ENCODE measurements around the gene SERPINB8.
A peak's percentile ranks its signal among the peaks of the same experiment; 100 is the strongest.
"Not testable (repeated sequence)": the region's sequence is repeated elsewhere in the genome, so short reads cannot be mapped to it uniquely, and the experiment has no call there.

SERPINB8 gene, protein sequence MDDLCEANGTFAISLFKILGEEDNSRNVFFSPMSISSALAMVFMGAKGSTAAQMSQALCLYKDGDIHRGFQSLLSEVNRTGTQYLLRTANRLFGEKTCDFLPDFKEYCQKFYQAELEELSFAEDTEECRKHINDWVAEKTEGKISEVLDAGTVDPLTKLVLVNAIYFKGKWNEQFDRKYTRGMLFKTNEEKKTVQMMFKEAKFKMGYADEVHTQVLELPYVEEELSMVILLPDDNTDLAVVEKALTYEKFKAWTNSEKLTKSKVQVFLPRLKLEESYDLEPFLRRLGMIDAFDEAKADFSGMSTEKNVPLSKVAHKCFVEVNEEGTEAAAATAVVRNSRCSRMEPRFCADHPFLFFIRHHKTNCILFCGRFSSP
- total RNA-seq, result 8.4 to 10.1 (median 10.0) reads per million in 3 donors

DNA sequence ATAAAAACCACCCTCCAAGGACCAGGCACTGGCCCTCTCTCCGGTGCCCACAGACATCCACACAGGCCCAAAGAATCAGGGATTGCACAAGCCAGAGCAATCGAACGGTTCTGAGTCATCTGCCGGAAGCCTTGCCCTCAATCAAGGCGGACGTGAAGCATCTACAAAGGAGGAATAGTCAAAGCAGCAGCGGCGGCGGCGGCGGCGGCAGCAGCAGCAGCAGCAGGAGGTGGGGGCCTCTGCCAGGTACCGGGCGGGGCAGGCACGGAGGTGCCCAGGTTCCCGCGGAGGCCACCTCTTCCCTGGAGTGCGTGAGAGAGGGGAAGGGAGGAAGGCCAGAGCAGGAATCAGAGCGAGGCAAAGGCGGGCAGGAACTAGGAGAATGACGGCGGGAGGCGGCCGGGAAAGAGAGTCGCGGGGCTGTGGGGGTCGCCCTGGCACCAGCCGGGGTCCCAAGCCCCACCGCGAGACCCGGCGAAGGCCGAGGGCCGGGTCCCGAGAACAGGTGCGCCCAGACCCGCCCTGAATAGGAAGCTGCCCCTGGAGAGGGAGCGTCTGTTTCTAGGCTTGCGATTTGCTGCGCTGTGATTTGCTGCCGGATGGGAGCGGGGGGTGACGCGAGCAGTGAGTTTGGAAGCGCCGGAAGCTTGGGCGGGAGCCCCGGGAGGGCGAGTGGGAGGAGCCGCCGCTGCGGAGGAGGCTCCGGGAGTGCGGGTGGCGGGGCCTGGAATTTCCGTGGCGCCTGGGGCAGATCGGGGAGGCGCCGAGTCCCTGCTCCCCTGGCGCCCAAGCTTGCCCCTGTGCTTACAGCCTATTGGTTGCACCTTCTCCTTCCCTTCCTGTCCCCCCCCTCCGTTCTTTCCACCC, at the start of gene SERPINB8:
Gene SERPINB8 (plus strand): TSS at position 140 of the 867 bp plus-strand sequence. CDS start 8,228 bp downstream, outside the sequence.
- H3K9me3 ChIP-seq (ENCODE audit: control insufficient read depth, low read length), result no peaks in the 10 kb centered on the region
- no peaks in the 10 kb centered on the region for H3K36me3 ChIP-seq (ENCODE audit: control insufficient read depth, insufficient read depth, low read length)
- H3K4me3 ChIP-seq (ENCODE audit: insufficient read depth, low read depth, low read length, poor library complexity, severe bottlenecking), result peak within 1 kb of the TSS; percentile 91
- peak; percentile 69 to 78 (median 72) for DNase-seq
- H3K27ac ChIP-seq (ENCODE audit: insufficient read depth, low read length, poor library complexity, severe bottlenecking), result peak within 1 kb of the TSS; percentile 82
- H3K27me3 ChIP-seq (replicated peaks; ENCODE audit: control insufficient read depth, insufficient read depth, low read length, poor library complexity, severe bottlenecking), result no peaks in the 10 kb centered on the region
- peaks cover 5% of the 10 kb centered on the region for H3K4me1 ChIP-seq (ENCODE audit: control insufficient read depth, insufficient read depth, low read length, poor library complexity, severe bottlenecking)

DNA sequence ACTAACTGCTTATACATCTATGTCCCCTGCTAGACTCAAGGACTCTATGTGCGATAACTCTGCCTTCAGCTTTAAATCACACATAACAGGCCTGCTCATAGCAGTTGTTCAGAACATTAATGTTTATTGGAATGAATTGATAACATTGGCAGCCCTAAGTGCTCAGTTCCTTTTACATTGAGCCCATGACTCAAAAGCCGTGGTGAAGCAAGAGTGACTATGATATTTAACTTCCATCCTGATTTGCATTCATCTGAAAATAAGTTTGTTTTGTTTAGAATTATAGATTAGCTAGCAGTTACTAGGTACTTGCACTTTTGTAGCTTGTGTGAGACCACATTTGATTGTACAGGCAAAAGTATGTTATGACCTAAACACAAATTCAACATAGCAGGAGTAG, 47.8 kb upstream of the SERPINB8 start:
- Histone ChIP-seq H3K9me3 (ENCODE audit: control insufficient read depth, low read length) (no peaks in the 10 kb centered on the region), H3K36me3 (ENCODE audit: control insufficient read depth, insufficient read depth, low read length) (no peaks in the 10 kb centered on the region), H3K27ac (ENCODE audit: insufficient read depth, low read length, poor library complexity, severe bottlenecking) (no peak overlapping the region), H3K4me3 (ENCODE audit: insufficient read depth, low read depth, low read length, poor library complexity, severe bottlenecking) (no peak overlapping the region), H3K4me1 (ENCODE audit: control insufficient read depth, insufficient read depth, low read length, poor library complexity, severe bottlenecking) (no peaks in the 10 kb centered on the region), H3K27me3 (replicated peaks; ENCODE audit: control insufficient read depth, insufficient read depth, low read length, poor library complexity, severe bottlenecking) (peaks cover 4% of the 10 kb centered on the region)
- no peak for DNase-seq

DNA sequence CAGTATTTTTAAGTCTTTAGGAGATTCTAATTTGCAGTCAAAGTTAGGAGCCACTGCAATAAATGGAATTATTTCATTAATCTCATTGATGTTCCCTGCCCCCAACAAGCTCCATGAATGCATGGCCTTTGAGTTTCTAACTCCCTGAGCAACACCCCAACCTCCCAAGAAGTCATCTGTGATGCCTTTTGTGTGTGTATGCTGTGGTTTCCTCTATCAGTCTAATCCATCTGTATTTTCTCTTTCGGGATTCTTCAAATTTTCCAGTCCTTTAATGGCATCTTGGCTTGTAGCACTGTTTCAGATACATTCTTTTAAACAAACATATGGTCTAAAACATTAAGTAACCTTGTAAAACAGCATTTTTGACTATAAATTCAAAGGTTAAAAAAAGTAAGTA, 45.3 kb upstream of the SERPINB8 start:
- no peaks in the 10 kb centered on the region for H3K4me1 ChIP-seq (ENCODE audit: control insufficient read depth, insufficient read depth, low read length, poor library complexity, severe bottlenecking)
- no peak overlapping the region for H3K27ac ChIP-seq (ENCODE audit: insufficient read depth, low read length, poor library complexity, severe bottlenecking)

DNA sequence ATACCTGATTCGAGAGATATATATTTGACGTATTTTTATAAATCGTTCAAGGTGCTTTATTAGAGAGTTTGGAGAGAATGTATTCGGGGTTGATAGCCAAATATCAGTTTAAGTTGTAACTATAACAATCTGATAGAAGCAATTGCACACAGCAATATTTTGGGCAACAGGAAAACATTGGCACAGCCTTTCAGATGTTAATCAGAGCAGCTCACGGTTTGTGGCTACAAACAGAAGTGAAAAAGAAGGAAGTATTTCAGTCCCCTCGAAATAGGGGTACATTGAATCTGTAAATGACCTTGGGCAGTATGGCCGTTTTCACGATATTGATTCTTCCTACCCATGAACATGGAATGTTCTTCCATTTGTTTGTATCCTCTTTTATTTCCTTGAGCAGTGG, 41.5 kb upstream of the SERPINB8 start:
- no peak for DNase-seq
- Histone ChIP-seq H3K9me3 (ENCODE audit: control insufficient read depth, low read length) (no peaks in the 10 kb centered on the region), H3K27me3 (replicated peaks; ENCODE audit: control insufficient read depth, insufficient read depth, low read length, poor library complexity, severe bottlenecking) (peaks cover 4% of the 10 kb centered on the region), H3K36me3 (ENCODE audit: control insufficient read depth, insufficient read depth, low read length) (no peaks in the 10 kb centered on the region), H3K4me1 (ENCODE audit: control insufficient read depth, insufficient read depth, low read length, poor library complexity, severe bottlenecking) (no peaks in the 10 kb centered on the region), H3K4me3 (ENCODE audit: insufficient read depth, low read depth, low read length, poor library complexity, severe bottlenecking) (no peak overlapping the region), H3K27ac (ENCODE audit: insufficient read depth, low read length, poor library complexity, severe bottlenecking) (no peak overlapping the region)

More for the DNA sequence above, 45.3 kb upstream of the SERPINB8 start:
- no peaks in the 10 kb centered on the region for H3K36me3 ChIP-seq (ENCODE audit: control insufficient read depth, insufficient read depth, low read length)
- H3K9me3 ChIP-seq (ENCODE audit: control insufficient read depth, low read length), result no peaks in the 10 kb centered on the region
- H3K4me3 ChIP-seq (ENCODE audit: insufficient read depth, low read depth, low read length, poor library complexity, severe bottlenecking), result no peak overlapping the region
- DNase-seq, result no peak
- peaks cover 4% of the 10 kb centered on the region for H3K27me3 ChIP-seq (replicated peaks; ENCODE audit: control insufficient read depth, insufficient read depth, low read length, poor library complexity, severe bottlenecking)

DNA sequence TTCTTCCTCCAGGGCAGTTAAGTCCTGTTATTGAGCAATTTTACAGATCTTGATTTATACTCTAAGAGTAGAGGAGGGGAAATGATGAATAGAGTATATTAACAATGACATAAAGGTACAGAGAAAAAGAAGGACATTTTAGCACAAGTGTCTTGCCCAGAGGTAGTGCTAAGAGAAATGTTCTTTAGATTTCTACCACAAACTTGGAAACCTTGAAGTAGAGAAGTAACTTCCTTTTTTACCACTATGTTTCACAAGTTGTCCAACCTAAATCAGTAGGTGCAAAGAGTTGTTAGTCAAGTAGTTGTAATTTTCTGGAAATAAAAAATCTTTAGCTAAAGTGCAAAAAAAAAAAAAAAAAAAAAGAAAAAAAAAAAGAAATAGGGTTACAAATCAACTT, 40.5 kb upstream of the SERPINB8 start:
- H3K27me3 ChIP-seq (replicated peaks; ENCODE audit: control insufficient read depth, insufficient read depth, low read length, poor library complexity, severe bottlenecking); DNase-seq; H3K9me3 ChIP-seq (ENCODE audit: control insufficient read depth, low read length); H3K4me3 ChIP-seq (ENCODE audit: insufficient read depth, low read depth, low read length, poor library complexity, severe bottlenecking); H3K36me3 ChIP-seq (ENCODE audit: control insufficient read depth, insufficient read depth, low read length); H3K27ac ChIP-seq (ENCODE audit: insufficient read depth, low read length, poor library complexity, severe bottlenecking); H3K4me1 ChIP-seq (ENCODE audit: control insufficient read depth, insufficient read depth, low read length, poor library complexity, severe bottlenecking): not testable (repeated sequence)

DNA sequence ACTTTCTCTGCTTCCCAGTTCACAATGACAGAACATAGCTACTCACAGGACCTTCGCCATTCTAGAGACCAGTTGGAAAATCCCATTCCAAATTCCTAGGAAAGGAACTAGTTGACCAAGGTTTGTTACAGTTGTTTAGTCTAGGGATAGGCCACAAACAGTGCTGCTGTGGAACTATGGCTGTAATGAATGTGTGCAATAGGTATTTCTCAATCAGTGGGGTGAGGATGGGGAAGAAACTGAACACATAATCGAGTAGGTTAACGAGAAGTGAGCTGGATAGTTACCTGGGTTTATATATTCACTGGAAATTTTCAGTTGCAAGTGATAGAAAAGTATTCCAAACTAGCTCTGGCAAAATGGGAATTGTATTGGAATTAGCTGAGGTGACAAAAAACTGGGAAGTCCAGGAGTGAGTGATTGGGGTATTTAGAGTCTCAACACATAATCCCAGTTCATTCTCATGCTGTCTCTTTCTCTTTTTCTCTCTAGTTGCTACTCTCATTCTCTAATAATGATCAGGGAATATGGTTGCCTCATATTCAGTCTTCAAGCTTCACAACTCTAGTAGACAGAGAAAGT, 39.0 kb upstream of the SERPINB8 start:
- no peaks in the 10 kb centered on the region for H3K36me3 ChIP-seq (ENCODE audit: control insufficient read depth, insufficient read depth, low read length)
- H3K27me3 ChIP-seq (replicated peaks; ENCODE audit: control insufficient read depth, insufficient read depth, low read length, poor library complexity, severe bottlenecking), result no peaks in the 10 kb centered on the region
- H3K9me3 ChIP-seq (ENCODE audit: control insufficient read depth, low read length), result no peaks in the 10 kb centered on the region
- H3K4me1 ChIP-seq (ENCODE audit: control insufficient read depth, insufficient read depth, low read length, poor library complexity, severe bottlenecking), result no peaks in the 10 kb centered on the region
- H3K4me3 ChIP-seq (ENCODE audit: insufficient read depth, low read depth, low read length, poor library complexity, severe bottlenecking), result no peak overlapping the region
- no peak for DNase-seq
- no peak overlapping the region for H3K27ac ChIP-seq (ENCODE audit: insufficient read depth, low read length, poor library complexity, severe bottlenecking)

DNA sequence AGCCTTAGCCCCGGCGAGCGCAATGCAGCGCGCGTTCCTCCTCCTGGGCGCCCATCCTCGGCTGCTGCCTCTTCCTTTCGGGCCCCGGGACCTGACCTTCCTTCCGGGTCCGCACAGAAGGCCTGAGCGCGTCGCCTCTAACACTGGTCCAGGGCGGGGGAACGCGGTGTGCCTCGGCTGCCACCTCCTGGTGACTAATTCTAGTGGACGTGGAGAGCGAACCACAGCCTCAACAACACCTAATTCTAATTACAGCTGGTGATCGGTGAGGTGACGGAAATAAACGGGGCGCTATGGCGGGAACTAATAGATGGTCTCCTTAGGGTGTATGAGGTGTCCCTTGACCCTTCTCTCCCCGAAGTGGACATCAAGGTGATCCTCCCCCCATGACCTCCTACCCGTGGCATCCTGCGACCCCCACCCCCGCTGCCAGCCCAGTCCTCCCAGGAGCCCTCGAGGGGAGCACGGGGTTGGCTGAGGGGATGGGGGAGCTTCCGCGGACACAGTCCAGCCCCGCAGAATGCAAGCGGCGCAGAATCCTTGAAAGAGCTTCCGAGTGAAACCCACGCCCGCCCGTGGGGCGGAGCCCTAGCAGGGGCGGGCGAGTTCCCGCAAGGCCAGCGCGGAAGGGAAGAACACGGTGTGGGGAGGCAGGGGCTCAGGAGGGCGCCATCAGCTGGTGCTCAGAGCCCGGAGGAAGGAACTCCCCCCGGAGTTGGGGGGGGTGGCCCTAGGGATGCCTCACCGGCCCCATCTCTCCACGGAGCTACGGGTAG, 33.5 kb upstream of the SERPINB8 start:
- no peak overlapping the region for H3K27ac ChIP-seq (ENCODE audit: insufficient read depth, low read length, poor library complexity, severe bottlenecking)
- peak overlapping the region; percentile 47 for H3K4me3 ChIP-seq (ENCODE audit: insufficient read depth, low read depth, low read length, poor library complexity, severe bottlenecking)
- H3K4me1 ChIP-seq (ENCODE audit: control insufficient read depth, insufficient read depth, low read length, poor library complexity, severe bottlenecking), result peaks cover 4% of the 10 kb centered on the region
- no peaks in the 10 kb centered on the region for H3K36me3 ChIP-seq (ENCODE audit: control insufficient read depth, insufficient read depth, low read length)
- peak; percentile 18 to 46 (median 20) for DNase-seq
- no peaks in the 10 kb centered on the region for H3K9me3 ChIP-seq (ENCODE audit: control insufficient read depth, low read length)
- H3K27me3 ChIP-seq (replicated peaks; ENCODE audit: control insufficient read depth, insufficient read depth, low read length, poor library complexity, severe bottlenecking), result peaks cover 7% of the 10 kb centered on the region

DNA sequence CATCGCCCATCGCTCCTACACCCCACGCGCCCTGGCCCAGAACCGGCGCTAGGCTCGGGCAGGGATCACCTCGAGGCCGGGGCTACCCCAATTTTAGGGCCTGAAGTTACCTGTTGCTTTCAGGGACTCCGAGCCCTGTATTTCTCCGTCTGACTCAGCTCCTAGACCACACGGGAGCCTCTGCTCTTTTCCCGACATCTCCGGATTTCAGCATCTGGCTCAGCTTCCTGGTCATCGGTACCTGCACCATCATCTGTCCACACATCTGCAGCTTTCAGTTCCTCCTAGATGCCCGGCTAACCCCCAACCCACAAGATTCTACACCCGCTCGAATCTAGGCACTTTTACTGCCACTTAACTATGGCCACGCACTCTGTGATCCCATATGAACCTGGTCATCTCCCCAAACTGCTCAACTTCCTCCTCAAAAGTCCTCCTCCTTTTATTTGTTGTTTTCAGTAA, 32.9 kb upstream of the SERPINB8 start:
- peaks cover 4% of the 10 kb centered on the region for H3K4me1 ChIP-seq (ENCODE audit: control insufficient read depth, insufficient read depth, low read length, poor library complexity, severe bottlenecking)
- peaks cover 7% of the 10 kb centered on the region for H3K27me3 ChIP-seq (replicated peaks; ENCODE audit: control insufficient read depth, insufficient read depth, low read length, poor library complexity, severe bottlenecking)
- H3K36me3 ChIP-seq (ENCODE audit: control insufficient read depth, insufficient read depth, low read length), result no peaks in the 10 kb centered on the region
- no peaks in the 10 kb centered on the region for H3K9me3 ChIP-seq (ENCODE audit: control insufficient read depth, low read length)
- DNase-seq, result no peak
- no peak overlapping the region for H3K27ac ChIP-seq (ENCODE audit: insufficient read depth, low read length, poor library complexity, severe bottlenecking)
- H3K4me3 ChIP-seq (ENCODE audit: insufficient read depth, low read depth, low read length, poor library complexity, severe bottlenecking), result peak overlapping the region; percentile 47

DNA sequence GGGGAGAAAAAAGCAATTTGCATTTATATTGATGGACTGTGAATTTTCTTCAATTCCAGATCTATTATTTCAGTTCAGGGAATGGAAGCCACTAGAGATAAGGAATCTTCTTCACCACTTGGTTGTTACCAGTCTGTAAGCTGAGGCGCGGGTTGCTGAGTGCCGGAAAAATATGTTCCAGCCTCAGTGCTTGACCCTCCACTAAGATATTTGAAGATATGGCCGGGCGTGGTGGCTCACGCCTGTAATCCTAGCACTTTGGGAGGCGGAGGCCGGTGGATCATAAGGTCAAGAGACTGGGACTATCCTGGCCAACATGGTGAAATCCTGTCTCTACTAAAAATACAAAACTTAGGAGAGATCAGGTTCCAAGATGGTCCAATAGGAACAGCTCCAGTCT, 29.9 kb upstream of the SERPINB8 start:
- Histone ChIP-seq H3K36me3 (ENCODE audit: control insufficient read depth, insufficient read depth, low read length) (no peaks in the 10 kb centered on the region), H3K4me3 (ENCODE audit: insufficient read depth, low read depth, low read length, poor library complexity, severe bottlenecking) (no peak overlapping the region), H3K9me3 (ENCODE audit: control insufficient read depth, low read length) (no peaks in the 10 kb centered on the region), H3K4me1 (ENCODE audit: control insufficient read depth, insufficient read depth, low read length, poor library complexity, severe bottlenecking) (peaks cover 4% of the 10 kb centered on the region), H3K27me3 (replicated peaks; ENCODE audit: control insufficient read depth, insufficient read depth, low read length, poor library complexity, severe bottlenecking) (peaks cover 7% of the 10 kb centered on the region), H3K27ac (ENCODE audit: insufficient read depth, low read length, poor library complexity, severe bottlenecking) (no peak overlapping the region)
- no peak for DNase-seq
